Measurements from ENCODE around the gene TLCD3B. TPM values are rescaled to one million over a fixed set of nuclear protein-coding genes. Genes with fewer than 3 reads are reported as not detected.

The TLCD3B gene
- total RNA-seq, 1 experiment from 2014 or later: 20.9 TPM

- no peak overlapping the region for H2AK5ac ChIP-seq (ENCODE audit: insufficient read length, low read length)
- H3K14ac ChIP-seq (ENCODE audit: insufficient read depth, low read length): no peak overlapping the region
- no peak for TF ChIP-seq CTCF (conservative IDR thresholded peaks at IDR 0.05)
- H3K27ac ChIP-seq (ENCODE audit: insufficient read length, low read depth, low read length): no peak overlapping the region
- H3K23ac ChIP-seq (ENCODE audit: insufficient read length, low read depth, low read length): no peak overlapping the region
- no peak overlapping the region for H3K4ac ChIP-seq (ENCODE audit: low read depth, low read length)
- H2BK120ac ChIP-seq (ENCODE audit: low read depth, low read length, poor library complexity, severe bottlenecking): no peak overlapping the region
- H3K9me3 Mint-ChIP-seq: no peaks in the 10 kb centered on the region; a peak in 1 of 5 replicates
- H3K79me2 ChIP-seq (ENCODE audit: insufficient read depth, low read length): no peaks in the 10 kb centered on the region; the same call in 1 of the 2 replicates
- 0 out of 7 replicates have a peak overlapping the region, but pooled peaks of 1 of the 3 experiments have one; percentile 43 for H3K27ac Mint-ChIP-seq
- H3K27me3 Mint-ChIP-seq (ENCODE audit: low read depth): no peaks in the 10 kb centered on the region; the same call in 1 of the 2 replicates
- H3K4me1 ChIP-seq (ENCODE audit: insufficient read depth, low read length): peaks cover 3% of the 10 kb centered on the region; the same call in 1 of the 2 replicates
- no peaks in the 10 kb centered on the region for H3K79me1 ChIP-seq (ENCODE audit: insufficient read depth, low read depth, low read length, poor library complexity, severe bottlenecking)
- no peaks in the 10 kb centered on the region for H4K20me1 ChIP-seq (ENCODE audit: control insufficient read depth, insufficient read depth, insufficient read length)
- H3K36me3 Mint-ChIP-seq (ENCODE audit: insufficient read depth in 1 of 3, low read depth in 3 of 3): peaks cover 6 to 16% (median 10%) of the 10 kb centered on the region in 3 experiments; a peak in 5 of 7 replicates
- no peak overlapping the region for H2BK5ac ChIP-seq (ENCODE audit: insufficient read length, low read length)
- no peaks in the 10 kb centered on the region for H3K9me3 ChIP-seq (ENCODE audit: control insufficient read depth, low read depth, low read length)
- DNase-seq: no peak
- no peak overlapping the region for H3T11ph ChIP-seq (ENCODE audit: low read length)
- no peak overlapping the region for H4K5ac ChIP-seq (ENCODE audit: insufficient read length, low read depth, low read length)
- H3K27me3 ChIP-seq (ENCODE audit: insufficient read depth, low read length): no peaks in the 10 kb centered on the region
- no peak overlapping the region for H2BK15ac ChIP-seq (ENCODE audit: low read depth, low read length)
- no peak overlapping the region for H3K9ac ChIP-seq (ENCODE audit: extremely low read depth, insufficient read length, low read length)
- no CpG with 5 or more reads among the region's 20 CpGs for WGBS (ENCODE audit: extremely low coverage, insufficient read length, low lambda C conversion rate)
- H3K18ac ChIP-seq (ENCODE audit: insufficient read length, low read depth, low read length): no peak overlapping the region
- H3K56ac ChIP-seq (ENCODE audit: insufficient read length, low read depth, low read length): no peak overlapping the region
- H3K4me2 ChIP-seq (ENCODE audit: insufficient read depth, insufficient read length, low read length): no peak overlapping the region
- H4K8ac ChIP-seq (replicated peaks; ENCODE audit: insufficient read length, low read depth, low read length): no peak overlapping the region
- no peak overlapping the region for H3K4me3 Mint-ChIP-seq
- H2AFZ ChIP-seq (ENCODE audit: low read length): no peak overlapping the region
- H2BK20ac ChIP-seq (ENCODE audit: low read depth, low read length, poor library complexity, severe bottlenecking): no peak overlapping the region
- peaks cover 14 to 30% of the 10 kb centered on the region in 2 experiments for H3K4me1 Mint-ChIP-seq
- H3K23me2 ChIP-seq (ENCODE audit: insufficient read length, low read depth, low read length, poor library complexity, severe bottlenecking): peaks cover 11% of the 10 kb centered on the region
- no peak overlapping the region for H4K91ac ChIP-seq (ENCODE audit: insufficient read length, low read depth, low read length)
- H2BK12ac ChIP-seq (ENCODE audit: insufficient read length, low read depth, low read length): no peak overlapping the region
Observed at GRCh38 chr16:30025156-30025555, 5.9 kb downstream of the TLCD3B start.

Measured in H9 (cell line).